HEK293T (cell line): Measurements from ENCODE around the gene WNT2B.

Source experiments
- CTBP1 ChIP-seq: fragments of 450-650 bp; IDR thresholded peaks from 2 replicates; pipeline ENCODE4 v1.6.1; 2016; ENCODE audit warnings: borderline replicate concordance
- ELF4 ChIP-seq: fragments of 450-650 bp; IDR thresholded peaks from 2 replicates; pipeline ENCODE4 v1.6.1; 2017; ENCODE audit warnings: antibody characterized with exemption

DNA sequence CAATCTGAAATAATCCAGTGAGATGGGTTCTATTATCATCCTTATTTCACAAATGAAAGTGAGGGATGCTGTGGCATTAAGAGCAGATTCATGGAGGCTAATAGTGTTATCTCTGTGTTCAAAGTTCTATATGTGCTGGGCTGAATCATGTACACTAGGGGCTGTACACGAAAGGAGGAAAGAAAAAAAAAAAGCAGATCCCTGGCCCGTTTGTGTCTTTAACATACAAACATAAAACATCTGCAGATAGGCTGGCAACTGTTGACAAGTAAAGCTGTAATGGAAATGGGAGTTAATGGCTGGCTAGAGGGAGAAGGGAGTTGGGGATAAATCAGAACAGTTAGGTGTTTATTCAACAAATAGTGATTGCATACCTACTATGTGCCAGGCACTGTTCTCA is 3.1 kb downstream of the WNT2B start:
- TF ChIP-seq ELF4: no peak
- no peak for TF ChIP-seq CTBP1
